ENCODE measurements around the gene LPCAT1. TPM values are rescaled to one million over a fixed set of nuclear protein-coding genes. Genes with fewer than 3 reads are reported as not detected.
"Not testable (repeated sequence)": the region's sequence is repeated elsewhere in the genome, so short reads cannot be mapped to it uniquely, and the experiment has no call there.

The LPCAT1 gene
- total RNA-seq, 2 donors from 2014 or later, result 13.8 to 16.7 TPM

GRCh38 chr5:1428107-1428506 lies 95.7 kb downstream of the LPCAT1 start:
- ATAC-seq (no peak), DNase-seq (no peak)
- intact Hi-C loops (cut with DNase I, micrococcal nuclease), result no loop called here

DNA sequence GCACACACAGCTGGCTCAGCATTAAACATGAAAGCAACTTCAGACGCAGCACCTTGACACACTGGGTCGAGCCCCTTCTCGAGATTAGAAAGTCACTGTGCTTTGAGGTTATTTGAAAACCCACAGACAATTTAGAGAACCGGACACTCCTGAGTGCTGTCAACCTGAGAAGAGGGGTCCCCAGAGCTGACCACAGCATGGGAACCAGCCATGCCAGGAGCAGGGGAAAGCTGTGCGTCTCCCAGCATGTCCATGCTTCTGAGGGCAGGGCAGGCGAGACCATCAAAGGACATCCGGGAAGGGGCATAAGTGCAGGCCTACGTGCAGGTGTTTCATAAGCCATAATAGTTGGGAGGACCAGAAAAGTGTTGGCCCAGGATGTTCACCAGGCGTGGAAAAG lies 99.0 kb downstream of the LPCAT1 start:
- ATAC-seq (no peak), DNase-seq (no peak)
- intact Hi-C loops (cut with DNase I, micrococcal nuclease), result no loop called here

GRCh38 chr5:1423901-1424603 lies 99.7 kb downstream of the LPCAT1 start:
- no peak for DNase-seq
- intact Hi-C loops (cut with DNase I, micrococcal nuclease), result no loop called here
- ATAC-seq, result no peak

GRCh38 chr5:1422522-1422921 lies 101.2 kb downstream of the LPCAT1 start:
- intact Hi-C loops (cut with DNase I, micrococcal nuclease), result not testable (repeated sequence)

DNA sequence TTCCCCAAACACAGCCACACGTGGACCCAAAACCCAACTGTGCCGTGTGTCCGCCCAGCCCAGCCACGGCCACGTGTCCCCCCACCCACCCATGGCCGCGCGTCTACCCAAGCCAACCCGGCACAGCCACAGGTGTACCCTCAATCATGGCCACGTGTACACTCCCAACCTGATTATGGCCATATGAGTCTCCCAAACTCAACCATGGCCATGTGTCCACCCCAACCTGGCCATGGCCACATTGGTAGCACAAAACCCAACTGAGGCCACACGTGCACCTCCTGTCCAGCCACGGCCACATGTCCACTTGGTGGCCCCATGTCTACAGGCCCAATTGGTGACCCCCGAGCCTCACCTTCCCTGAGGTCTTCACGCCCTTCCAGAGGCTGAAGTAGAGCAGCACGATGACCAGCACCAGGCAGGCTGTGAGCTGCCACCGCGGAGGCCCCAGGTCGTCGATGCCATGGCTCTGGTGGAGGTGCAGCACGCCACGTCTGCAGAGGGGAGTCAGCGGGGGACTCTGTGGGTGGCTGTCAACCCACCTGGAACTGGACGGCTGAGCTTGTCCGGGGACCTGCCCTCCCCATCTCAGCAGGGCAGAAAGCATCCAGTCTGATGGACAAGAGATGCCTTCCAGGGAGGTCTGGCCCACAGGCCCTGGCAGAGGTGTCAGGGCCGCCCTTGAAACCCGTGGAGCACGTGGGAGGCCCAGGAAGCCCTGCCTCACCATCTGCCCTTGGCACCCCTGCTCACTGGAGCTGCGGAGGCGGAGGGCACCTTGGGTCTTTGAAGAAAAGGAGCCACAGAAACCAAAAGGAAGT lies 102.0 kb downstream of the LPCAT1 start:
- ATAC-seq (no peak), DNase-seq (no peak)
- intact Hi-C loops (cut with DNase I, micrococcal nuclease), result no loop called here

More at GRCh38 chr5:1422522-1422921, 101.2 kb downstream of the LPCAT1 start:
- not testable (repeated sequence) for DNase-seq, ATAC-seq

DNA sequence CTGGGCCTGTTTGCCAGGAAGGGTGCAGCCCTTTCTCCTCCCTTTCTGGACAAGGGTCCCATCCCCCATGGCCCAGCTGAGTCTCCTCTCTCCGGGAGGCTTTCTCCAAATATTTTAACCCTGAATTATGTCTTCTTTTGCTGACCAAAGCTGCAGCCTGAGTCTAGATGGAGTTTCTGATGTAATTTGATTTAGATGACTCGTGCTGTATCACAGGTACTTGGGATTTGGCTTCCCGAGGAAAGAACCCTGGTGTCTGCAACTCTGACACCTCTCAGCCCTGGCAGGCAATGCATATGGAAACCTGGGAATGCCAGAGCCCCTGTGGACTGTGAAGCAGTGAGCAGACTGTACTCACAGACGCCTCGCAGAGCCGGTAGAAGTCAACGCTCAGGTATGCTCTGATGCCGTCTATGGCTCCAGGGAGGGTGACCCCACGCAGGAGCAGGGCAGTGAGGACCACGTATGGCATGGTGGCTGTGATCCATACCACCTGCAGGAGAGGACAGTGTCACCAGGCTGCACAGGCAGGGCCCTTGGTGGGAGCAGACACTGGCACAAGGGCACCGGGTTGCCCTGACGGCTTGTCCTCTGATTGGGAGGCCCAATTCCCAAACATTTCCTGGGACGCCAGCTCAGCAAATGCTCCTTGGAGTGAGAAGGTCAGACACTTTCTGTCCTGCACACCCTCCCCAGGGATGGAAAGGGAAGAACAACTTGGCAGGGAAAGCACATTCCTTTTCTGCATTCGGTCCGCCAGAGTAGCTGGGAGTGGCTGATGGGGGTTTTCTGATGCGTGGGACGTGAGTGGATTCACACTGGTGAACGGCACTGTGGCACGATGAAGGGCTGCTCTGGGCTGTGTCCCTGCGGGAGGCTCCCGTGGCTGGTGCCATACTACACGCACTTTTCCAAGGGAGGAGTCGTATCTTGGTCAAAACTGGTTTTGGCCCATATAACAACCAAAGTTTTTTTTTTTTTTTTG lies 103.3 kb downstream of the LPCAT1 start:
- ATAC-seq, result no peak
- intact Hi-C loops (cut with DNase I, micrococcal nuclease), result no loop called here
- no peak for DNase-seq

GRCh38 chr5:1419476-1420210 lies 104.1 kb downstream of the LPCAT1 start:
- DNase-seq (no peak), ATAC-seq (no peak)
- intact Hi-C loops (cut with DNase I, micrococcal nuclease), result no loop called here

GRCh38 chr5:1418921-1419280 lies 104.9 kb downstream of the LPCAT1 start:
- no peak for ATAC-seq
- intact Hi-C loops (cut with DNase I, micrococcal nuclease), result no loop called here
- no peak for DNase-seq

- intact Hi-C loops (cut with DNase I, micrococcal nuclease), result no loop called here
- no peak for DNase-seq
- no peak for ATAC-seq
Observed at GRCh38 chr5:1418238-1418920, 105.4 kb downstream of the LPCAT1 start.

DNA sequence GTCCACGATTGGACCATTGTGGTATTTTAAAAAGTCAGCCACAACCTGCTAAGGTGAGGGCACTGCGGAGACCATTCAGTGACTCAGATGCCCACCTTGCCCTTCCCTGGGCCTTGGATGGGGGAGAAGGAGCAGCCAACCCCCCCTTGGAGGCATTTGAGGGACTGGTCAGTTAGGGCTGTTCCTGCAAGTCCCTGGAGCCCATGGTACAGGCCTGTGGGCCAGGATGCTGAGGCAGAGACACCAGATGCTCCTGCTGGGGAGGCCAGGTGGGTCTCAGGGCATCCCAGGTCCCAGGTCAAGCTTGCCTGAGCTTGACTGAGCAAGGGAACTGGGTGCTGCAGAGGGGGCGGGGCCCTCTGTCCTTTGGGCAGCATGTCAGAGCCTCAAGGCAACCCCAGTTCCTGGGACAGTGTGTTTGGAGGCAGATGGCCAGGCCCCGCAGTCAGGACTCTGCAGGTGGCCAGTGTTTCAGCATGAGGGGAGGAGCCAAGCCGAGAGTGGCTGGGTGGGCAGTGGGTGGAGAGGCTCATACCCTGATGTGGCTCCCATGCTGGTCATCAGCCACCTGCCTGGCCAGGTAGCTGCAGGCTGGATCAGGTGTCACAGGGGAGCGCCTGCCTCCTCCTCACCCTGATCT lies 106.1 kb downstream of the LPCAT1 start:
- intact Hi-C loops (cut with DNase I, micrococcal nuclease), result no loop called here
- DNase-seq (no peak), ATAC-seq (no peak)

DNA sequence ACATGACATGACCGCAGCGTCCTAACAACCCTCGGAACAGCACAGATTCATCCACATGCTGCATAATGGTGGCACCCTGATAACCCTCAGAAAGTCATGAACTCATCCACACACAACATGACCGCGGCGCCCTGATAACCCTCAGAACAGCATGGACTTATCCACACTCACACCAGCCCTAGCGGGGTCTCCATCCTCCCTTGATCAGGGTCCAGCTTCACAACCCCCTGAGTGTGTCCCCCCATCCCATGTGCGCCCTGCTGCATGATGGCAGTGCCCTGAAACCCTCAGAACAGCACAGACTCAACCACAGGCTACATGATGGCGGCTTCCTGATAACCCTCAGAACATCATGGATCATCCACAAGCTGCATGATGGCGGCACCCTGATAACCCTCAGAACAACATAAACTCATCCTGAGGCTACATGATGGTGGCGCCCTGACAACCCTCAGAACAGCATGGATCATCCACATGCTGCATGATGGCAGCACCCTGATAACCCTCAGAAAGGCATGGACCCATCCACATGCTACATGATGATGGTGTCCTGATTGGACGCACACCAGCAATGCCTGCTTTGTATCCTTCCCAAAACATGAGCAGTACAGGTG lies 106.8 kb downstream of the LPCAT1 start:
- no peak for ATAC-seq
- intact Hi-C loops (cut with DNase I, micrococcal nuclease), result no loop called here
- DNase-seq, result no peak

- intact Hi-C loops (cut with DNase I, micrococcal nuclease), result no loop called here
- ATAC-seq (no peak), DNase-seq (no peak)
Observed at GRCh38 chr5:1415626-1416360, 108.0 kb downstream of the LPCAT1 start.

GRCh38 chr5:1415059-1415425 lies 108.7 kb downstream of the LPCAT1 start:
- DNase-seq (no peak), ATAC-seq (no peak)
- intact Hi-C loops (cut with DNase I, micrococcal nuclease), result no loop called here

DNA sequence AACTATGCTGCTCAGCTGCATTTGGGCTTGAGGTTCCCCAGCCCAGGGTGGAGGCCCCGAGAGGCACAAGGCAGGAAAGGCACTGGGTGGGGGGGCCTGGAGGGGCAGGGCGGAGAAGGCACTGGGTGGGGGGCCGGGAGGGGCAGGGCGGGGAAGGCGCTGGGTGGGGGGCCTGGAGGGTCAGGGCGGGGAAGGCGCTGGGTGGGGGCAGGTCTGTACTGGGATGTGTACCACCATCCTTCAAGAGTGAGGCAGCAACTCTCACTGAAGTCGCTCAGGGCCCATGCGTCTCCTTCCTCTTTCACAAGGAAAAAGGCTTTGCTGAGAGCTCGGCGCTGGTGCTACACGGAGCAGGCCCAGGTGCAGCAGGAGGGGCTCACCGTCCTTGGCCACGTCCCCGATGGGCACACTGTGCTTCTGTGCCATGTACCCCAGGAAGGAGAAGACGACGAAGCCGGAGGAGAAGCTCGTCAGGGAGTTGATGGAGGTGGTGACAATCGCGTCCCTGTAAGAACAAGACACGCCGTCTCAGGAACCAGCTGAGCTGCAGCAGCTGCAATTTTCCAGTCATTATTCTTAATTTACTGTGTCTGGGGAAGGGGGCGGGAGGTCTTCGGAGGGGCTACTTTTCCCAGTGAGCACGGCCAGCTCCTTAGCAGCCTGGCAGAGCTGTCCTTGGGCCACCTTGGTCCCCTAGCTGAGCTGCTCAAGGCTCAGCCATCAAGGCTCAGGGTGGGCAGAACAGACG lies 109.3 kb downstream of the LPCAT1 start:
- ATAC-seq, result no peak
- no peak for DNase-seq

DNA sequence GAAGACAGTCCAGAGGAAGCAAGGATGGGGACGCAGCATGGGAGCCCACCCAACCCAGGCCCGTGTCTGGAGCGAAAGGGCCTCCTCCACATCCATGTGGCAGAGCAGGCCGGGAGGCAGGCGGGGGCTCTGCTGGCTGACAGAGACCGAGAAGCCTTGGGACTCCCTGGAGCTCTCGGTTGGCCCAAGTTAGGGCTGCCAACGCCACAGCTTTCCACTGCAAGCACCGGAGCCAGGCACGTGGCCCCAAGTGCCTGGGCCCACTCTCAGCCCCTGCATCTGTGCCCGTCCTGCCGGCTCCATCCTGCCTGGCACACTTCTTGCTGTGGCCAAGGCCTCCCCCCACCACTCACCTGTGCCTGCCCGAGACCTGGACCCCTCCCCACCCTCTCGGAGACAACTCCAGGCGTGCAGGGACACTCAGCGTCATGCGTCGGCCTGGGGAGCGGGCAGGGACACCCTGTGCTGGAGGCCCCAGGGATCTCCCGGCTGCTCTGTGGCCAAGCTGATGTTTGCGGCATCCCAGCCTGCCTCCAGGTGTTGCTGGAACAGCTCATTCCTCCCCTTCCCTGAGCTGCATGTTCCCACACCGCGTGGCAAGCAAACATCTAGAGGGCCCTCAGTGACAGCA lies 110.0 kb downstream of the LPCAT1 start:
- intact Hi-C loops (cut with DNase I, micrococcal nuclease), result no loop called here
- no peak for DNase-seq
- ATAC-seq, result no peak

More for the DNA sequence above, 109.3 kb downstream of the LPCAT1 start:
- intact Hi-C loops (cut with DNase I, micrococcal nuclease), result no loop called here

Data from left colon (tissue), 2 donors.